Suppressor macrophage (primary cell): ENCODE results near the gene DNAJC5.
"Not testable (repeated sequence)": the region's sequence is repeated elsewhere in the genome, so short reads cannot be mapped to it uniquely, and the experiment has no call there.

Experiments used
- DNase-seq, 4 experiments: peaks; one replicate each; pipeline ENCODE4 v3.0.0-alpha.2; 2020 to 2022

DNAJC5 gene

GRCh38 chr20:63969838-63970713 is 75.2 kb downstream of the DNAJC5 start, which contains the start of gene ZNF512B:
Gene ZNF512B (minus strand): TSS chr20:63969930. CDS start chr20:63967950, 1,980 bp downstream.
- DNase-seq, result peak in 2 of 4 experiments; percentile 73 to 76

DNA sequence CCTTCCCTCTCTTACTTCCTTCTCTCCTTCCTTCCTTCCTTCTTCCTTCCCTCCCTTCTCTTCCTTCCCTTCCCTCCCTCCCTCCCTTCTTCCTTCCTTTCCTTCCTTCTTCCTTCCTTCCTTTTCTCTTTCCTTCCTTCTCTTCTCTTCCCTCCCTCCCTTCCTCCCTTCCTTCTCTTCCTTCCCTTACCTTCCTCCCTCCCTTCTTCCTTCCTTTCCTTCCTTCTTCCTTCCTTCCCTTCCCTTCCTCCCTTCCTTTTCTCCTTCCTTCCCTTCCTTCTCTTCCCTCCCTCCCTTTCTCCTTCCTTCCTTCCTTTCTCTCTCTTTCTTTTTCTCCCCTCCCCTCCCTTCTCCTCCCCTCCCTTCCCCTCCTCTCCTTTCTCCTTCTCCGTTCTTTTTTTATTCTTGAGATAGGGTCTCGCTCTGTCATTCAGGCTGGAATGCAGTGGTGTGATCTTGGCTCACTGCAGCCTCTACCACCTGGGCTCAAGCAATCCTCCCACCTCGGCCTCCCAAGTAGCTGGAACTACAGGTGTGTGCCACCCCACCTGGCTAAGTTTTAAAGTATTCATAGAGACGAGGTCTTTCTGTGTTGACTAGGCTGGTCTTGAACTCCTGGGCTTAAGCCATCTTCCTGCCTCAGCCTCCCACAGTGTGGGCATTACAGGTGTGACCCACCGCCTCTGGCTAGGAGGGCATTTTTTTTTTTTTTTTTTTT is 75.9 kb downstream of the DNAJC5 start:
- DNase-seq, result no peak

DNA sequence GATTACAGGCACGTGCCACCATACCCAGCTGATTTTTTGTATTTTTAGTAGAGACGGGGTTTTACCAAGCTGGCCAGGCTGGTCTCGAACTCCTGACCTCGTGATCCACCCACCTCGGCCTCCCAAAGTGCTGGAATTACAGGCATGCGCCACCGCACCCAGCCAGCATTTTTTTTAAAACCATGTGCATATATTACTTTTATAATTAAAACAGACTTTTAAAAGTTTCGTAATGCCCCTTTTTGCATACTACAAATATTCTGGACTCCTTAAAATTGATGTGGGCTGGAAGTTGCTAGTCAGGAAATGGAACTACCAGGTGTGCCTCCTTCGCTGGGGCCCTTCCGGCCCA is 77.0 kb downstream of the DNAJC5 start:
- DNase-seq, result not testable (repeated sequence)

DNA sequence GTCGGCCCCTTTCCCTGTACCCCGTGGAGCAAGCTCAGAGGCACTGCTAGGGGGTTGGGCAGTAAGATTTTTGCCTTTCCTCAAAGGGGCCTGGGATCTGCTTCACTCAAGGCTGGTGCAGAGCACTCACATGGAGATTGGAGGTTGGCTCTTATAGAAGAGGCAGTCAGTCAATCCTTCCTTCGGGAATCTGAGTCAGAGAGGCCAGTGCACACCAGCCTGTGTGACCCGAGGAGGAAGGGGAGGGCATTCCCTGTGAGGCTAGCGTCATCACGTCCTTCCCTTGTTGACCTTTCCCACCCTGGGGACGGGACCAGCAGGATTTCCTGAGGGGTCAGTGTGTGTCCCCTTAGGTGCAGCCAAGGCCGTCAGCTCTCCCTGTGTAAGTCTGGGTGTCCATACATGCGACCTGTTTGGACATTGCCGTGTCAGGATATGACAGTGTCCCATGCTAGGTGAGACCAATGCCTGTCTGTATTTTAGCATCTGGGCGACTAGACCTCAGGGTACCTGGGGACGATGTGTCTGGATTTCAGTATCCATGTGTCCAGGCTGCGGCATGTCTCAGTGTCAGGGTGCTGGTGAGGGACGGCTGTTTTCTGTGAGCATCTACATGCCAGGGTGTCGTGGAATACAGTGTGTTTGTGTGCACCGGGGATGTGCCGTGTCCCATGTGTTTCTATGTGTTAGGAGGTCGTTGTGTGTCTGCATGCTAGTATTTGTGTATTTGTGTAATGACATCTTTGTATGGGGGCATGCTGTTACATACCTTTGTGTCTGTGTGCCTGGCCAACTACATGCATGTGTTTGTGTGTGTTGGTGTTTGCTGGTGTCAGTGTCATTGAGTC is 77.6 kb downstream of the DNAJC5 start:
- DNase-seq, result no peak

DNA sequence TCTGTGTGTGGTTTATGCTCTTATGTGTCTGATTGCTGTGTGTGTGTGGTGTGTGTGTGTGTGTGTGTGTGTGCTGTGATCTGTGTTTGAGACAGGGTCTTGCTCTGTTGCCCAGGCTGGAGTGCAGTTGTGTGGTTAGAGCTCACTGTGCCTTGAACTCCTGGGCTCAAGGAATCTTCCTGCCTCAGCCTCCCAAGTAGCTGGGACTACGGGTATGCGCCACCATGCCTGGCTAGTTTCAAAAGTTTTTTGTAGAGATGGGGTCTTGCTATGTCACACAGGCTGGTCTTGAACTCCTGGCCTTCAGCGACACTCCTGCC is 78.2 kb downstream of the DNAJC5 start:
- no peak for DNase-seq

DNA sequence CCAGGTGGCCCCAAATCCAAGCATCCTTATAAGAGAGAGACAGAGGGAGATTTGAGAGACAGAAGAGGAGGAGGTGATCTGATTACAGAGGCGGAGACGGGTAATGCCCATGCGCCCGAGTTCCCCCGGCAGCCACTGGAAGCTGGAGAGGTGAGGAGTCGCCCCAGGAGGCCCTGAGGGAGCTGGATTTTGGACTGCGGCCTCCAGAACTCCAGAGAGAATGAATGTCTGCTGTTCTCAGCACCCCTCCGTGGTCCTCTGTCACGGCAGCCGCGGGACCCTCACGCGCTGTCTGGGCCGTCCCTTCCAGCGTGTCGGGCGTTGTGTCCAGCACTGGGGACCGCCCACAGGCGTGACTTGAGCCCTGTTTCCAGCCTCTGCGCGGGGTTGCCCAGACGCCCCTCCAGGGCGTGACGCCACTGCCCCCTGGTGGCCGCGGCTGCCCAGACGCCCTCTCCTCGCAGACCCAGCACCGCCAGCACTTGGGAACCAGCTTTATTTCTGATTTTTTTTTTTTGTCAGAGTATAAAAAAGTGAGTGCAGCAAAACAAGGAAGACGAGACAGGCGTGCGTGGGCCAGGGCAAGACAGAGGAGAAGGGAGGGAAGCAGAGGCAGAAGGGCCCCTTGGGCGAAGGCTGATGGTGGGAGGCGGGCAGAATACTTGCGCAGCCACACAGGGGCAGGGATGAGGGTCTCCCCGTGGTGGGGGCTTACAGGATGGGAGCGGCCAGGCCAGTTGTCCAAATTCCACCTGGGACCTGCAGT is 78.9 kb downstream of the DNAJC5 start:
- peak; percentile 91 to 96 (median 95) for DNase-seq

GRCh38 chr20:63974402-63975200 is 79.7 kb downstream of the DNAJC5 start:
- DNase-seq, result no peak

- DNase-seq, result not testable (repeated sequence)
Observed at GRCh38 chr20:63976511-63976910, 81.6 kb downstream of the DNAJC5 start.

GRCh38 chr20:63976980-63977738 is 82.2 kb downstream of the DNAJC5 start:
- no peak for DNase-seq

DNA sequence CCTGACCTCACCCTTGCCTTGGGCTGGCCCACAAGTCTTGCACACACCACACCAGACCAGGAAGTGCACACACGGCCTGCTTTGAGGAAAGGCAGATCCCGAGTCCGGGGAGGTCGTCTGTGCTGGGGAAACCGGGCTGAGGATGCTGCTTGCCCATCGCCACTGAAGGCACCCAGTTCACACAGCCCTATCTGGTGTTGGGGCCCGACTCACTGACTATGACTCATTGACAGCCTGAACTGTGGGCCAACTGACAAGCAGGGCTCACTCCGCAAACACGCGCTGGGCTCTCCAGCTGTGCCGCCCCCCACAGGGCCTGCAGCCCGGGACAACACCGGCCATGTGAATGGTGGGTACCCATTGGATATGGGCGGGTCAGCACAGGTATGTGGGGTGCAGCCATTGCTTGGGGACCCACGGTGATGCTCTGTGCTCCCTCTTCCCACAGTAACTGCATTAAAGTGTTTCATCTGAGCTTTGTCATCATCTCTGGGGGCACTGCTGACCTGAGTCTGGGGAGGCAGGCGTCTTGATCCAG is 82.9 kb downstream of the DNAJC5 start:
- peak; percentile 55 to 82 (median 76) for DNase-seq

GRCh38 chr20:63978319-63979228 is 83.6 kb downstream of the DNAJC5 start:
- peak in 3 of 4 experiments; percentile 40 to 71 (median 53) for DNase-seq

- DNase-seq, result no peak
Observed at GRCh38 chr20:63979229-63979556, 84.3 kb downstream of the DNAJC5 start.

DNA sequence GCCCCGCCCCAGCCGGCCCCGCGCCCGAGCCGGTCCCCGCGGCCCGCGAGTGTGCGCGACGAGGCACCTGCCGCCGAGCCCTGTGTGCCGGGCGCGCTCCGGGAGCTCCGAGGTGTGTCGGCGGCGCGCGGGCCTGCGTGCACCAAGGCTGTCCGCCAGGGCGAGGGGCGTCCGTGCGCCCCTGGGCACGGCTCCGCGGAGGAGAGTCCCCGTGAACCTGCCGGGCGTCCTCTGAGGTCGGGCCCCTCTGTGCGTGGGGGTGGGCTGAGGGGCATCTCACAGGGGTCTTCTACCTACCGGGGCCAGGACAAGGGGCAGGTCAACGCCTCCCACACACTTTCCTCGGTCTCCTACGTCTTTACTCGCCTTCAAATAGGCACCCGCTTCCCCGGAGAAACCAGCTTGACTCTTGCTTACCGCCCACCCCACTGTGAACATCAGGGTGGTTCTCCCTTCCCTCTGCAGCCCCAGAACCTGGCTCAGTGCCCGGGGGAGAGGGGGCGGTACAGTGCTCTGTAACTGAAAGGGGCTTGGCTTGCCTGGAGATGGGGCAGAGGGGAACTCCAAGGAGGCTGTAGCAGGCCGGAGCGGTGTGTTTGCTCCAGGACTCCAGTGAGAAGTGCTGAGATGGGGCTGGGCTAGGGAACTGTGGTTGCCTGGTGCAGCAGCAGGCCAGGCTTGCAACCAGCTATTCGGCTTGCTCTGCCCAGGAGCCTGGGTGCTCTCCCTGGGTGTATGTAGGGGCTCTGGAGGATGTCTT is 84.8 kb downstream of the DNAJC5 start, which contains the start of gene SAMD10:
SAMD10 (minus strand) TSS at position 86 of the 760 bp plus-strand sequence. CDS start 175 bp downstream, outside the sequence.
- DNase-seq, result peak; percentile 89 to 94 (median 92)

GRCh38 chr20:63980317-63980805 is 85.4 kb downstream of the DNAJC5 start:
- peak in 3 of 4 experiments; percentile 29 to 56 (median 45) for DNase-seq

DNA sequence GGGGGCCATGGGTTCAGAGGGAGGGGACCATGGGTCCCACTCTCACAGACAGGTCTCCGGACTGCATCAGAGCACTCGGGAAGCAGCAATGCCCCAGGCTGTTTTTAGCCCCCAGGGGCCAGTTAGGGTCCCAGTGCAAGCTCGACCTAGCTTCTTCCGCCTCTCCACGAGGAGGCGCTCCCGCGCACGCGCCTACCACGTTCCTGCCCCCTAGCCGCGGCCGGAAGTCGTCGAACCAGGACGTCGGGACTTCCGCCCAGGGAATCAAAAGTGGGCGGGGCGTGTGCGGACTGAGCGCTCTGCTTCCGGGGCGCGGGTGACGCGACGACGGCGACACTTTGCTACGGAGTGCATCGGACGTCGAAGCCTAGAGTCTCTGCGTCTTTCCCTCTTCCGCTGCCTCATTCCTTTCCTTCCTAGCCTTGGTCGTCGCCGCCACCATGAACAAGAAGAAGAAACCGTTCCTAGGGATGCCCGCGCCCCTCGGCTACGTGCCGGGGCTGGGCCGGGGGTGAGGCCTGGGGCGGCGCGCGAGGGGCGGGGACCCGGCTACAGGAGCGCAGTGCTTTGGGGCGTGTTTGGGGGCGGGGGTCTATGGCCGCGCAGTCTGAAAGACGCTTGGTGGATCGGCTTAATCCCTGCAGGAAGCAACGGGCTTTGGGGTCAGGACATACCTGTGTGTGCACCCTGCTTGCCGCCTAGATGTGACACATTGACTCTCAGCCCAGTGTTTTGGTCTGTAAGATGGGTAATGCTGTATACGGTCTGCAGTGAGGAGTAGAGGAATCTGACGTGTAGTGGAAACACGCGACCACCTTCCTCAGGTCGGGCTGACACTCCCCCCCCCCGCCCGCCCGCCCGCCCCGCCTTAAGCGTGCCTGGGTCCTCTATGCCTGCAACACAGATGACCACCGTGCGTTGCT is 86.1 kb downstream of the DNAJC5 start, which contains the start of gene PRPF6:
PRPF6 (plus strand) TSS at position 327 of the 923 bp plus-strand sequence; CDS start at position 441, 114 bp downstream.
- peak; percentile 98 to 100 (median 99) for DNase-seq

GRCh38 chr20:63982937-63983336 is 88.0 kb downstream of the DNAJC5 start:
- DNase-seq, result no peak
